ENCODE data around the gene UPK3BL1.
"Not testable (repeated sequence)": the region's sequence is repeated elsewhere in the genome, so short reads cannot be mapped to it uniquely, and the experiment has no call there.

- TF ChIP-seq CTCF (conservative IDR thresholded peaks at IDR 0.05); EZH2 (IDR thresholded peaks at IDR 0.05; ENCODE audit: low read depth): not testable (repeated sequence)
Measured at GRCh38 chr7:102671956-102672307, 29.3 kb upstream of the UPK3BL1 start.

Data from PC-9 (cell line).